Measurements from ENCODE around the gene RNLS. TPM values are rescaled to one million over a fixed set of nuclear protein-coding genes. Genes with fewer than 3 reads are reported as not detected.

RNLS gene
- total RNA-seq, 1 donor from 2014 or later = 6.0 TPM

- DNase-seq (ENCODE audit: low spot score) = no peak
- TF ChIP-seq, protein P1, sequence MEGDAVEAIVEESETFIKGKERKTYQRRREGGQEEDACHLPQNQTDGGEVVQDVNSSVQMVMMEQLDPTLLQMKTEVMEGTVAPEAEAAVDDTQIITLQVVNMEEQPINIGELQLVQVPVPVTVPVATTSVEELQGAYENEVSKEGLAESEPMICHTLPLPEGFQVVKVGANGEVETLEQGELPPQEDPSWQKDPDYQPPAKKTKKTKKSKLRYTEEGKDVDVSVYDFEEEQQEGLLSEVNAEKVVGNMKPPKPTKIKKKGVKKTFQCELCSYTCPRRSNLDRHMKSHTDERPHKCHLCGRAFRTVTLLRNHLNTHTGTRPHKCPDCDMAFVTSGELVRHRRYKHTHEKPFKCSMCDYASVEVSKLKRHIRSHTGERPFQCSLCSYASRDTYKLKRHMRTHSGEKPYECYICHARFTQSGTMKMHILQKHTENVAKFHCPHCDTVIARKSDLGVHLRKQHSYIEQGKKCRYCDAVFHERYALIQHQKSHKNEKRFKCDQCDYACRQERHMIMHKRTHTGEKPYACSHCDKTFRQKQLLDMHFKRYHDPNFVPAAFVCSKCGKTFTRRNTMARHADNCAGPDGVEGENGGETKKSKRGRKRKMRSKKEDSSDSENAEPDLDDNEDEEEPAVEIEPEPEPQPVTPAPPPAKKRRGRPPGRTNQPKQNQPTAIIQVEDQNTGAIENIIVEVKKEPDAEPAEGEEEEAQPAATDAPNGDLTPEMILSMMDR (IDR thresholded peaks at IDR 0.05; ENCODE audit: unreplicated experiment) = no peak
- Mint-ChIP-seq H3K4me3 (ENCODE audit: unreplicated experiment) (no peak overlapping the region), H3K27ac (ENCODE audit: unreplicated experiment) (no peak overlapping the region), H3K27me3 (ENCODE audit: unreplicated experiment) (no peaks in the 10 kb centered on the region), H3K9me3 (ENCODE audit: unreplicated experiment) (no peaks in the 10 kb centered on the region), H3K4me1 (ENCODE audit: unreplicated experiment) (no peaks in the 10 kb centered on the region), H3K36me3 (ENCODE audit: low read depth, unreplicated experiment) (no peaks in the 10 kb centered on the region)
These were observed 205.6 kb downstream of the RNLS start for GRCh38 chr10:88377510-88377909.

DNA sequence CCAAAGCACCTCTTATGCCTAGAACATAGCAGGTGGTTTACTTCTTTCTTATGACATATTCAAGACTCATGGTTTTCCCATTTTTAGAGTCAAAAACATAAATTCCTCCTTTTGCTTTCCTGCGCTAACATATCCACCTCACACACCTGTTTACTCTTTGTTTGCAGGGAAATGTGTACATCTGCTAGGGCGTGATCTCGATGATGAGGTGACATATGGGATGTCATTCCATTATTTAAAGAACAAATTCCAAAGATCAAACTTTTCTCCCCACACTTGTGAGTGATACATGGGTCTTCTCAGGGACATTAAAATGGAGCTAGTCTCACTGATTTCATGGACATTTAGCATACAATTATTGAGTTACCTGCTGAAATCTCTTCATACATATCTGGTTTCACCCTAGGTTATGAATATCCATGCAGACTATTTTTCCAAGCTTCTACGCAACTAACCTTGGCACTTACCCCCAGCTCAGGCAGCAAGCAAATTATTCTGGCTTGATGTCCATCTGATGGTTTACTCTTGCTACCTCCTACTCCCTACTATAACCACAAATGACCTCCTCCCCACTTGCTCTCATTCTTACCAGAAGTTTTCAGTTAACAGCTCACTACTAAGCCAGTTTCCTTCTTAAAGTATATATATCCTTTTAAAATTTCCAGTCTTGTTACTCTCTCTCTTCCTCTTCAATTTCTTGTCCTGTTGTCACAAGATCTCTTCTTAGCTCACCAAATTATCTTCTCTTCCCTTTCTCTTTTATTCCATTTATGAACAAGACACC, 208.5 kb downstream of the RNLS start:
- Mint-ChIP-seq H3K27ac (ENCODE audit: unreplicated experiment) (no peak overlapping the region), H3K4me3 (ENCODE audit: unreplicated experiment) (no peak overlapping the region), H3K36me3 (ENCODE audit: low read depth, unreplicated experiment) (no peaks in the 10 kb centered on the region), H3K4me1 (ENCODE audit: unreplicated experiment) (no peaks in the 10 kb centered on the region), H3K27me3 (ENCODE audit: unreplicated experiment) (no peaks in the 10 kb centered on the region), H3K9me3 (ENCODE audit: unreplicated experiment) (no peaks in the 10 kb centered on the region)
- TF ChIP-seq, protein P1 (IDR thresholded peaks at IDR 0.05; ENCODE audit: unreplicated experiment) = no peak
- no peak for DNase-seq (ENCODE audit: low spot score)

DNA sequence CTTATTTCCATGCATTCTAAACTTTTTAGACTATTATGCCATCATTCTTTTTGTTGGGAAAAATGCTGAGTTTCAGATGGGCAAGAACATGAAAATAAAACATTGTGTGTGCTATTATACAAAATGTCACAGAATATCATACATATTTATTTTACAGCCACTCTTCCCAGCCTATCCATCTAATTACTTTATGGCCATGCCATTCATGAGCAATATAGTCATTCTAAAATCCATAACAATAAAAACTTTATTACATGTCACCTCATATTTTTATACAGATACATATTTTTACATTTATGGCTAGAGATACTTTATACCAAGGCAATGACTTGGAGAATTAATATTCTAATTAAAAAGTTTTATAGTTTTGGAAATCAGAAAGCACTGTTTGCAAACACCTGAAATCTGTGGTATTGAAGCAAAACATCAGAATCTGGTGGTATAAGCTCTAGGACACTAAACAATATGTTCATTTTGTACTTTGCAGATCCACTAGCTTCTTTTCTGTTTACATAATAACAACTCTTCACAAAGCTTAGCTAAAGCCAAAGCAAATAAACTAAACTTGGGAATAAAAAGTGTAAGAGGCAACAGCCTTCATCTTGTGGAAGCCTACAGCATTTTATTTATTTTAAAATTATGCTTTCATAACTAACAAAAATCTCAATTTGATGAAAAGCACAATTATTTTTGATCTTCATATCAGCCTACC, 210.1 kb downstream of the RNLS start:
- Mint-ChIP-seq H3K36me3 (ENCODE audit: low read depth, unreplicated experiment) (no peaks in the 10 kb centered on the region), H3K4me1 (ENCODE audit: unreplicated experiment) (no peaks in the 10 kb centered on the region), H3K4me3 (ENCODE audit: unreplicated experiment) (no peak overlapping the region), H3K27ac (ENCODE audit: unreplicated experiment) (no peak overlapping the region), H3K9me3 (ENCODE audit: unreplicated experiment) (no peaks in the 10 kb centered on the region), H3K27me3 (ENCODE audit: unreplicated experiment) (no peaks in the 10 kb centered on the region)
- no peak for DNase-seq (ENCODE audit: low spot score)
- TF ChIP-seq, protein P1 (IDR thresholded peaks at IDR 0.05; ENCODE audit: unreplicated experiment) = no peak

DNA sequence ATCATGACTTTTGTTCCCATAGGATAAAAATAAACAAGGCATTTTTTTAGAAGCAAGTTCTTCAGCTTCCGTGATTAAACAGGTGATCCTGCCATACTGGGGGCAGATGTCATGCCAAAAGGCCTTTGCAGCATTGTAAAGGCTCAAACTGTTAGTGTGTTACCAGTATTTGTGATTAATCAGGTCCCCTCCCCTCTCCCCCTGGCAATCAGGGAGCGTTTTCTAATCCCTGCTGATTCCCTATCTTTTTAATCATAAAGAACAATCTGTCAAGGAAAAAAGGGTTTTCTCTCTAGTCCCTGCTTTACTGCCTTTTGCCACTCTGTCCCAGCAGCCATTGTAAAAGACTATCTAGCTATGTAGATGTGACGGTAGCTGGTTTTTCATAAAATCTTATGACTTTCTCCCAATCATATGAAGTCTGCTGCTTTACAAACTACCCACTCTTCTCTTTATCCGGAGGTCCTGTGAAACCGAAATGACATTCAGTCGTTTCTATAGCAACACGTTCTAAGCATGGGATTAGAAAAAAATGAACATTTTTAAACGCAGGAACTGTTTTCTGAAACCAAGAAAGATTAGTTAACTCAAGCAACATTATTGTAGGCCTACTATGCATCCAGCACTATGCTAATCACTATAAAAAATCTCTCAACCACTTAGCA, 210.9 kb downstream of the RNLS start:
- H3K9me3 Mint-ChIP-seq (ENCODE audit: unreplicated experiment) = no peaks in the 10 kb centered on the region
- no peak overlapping the region for H3K27ac Mint-ChIP-seq (ENCODE audit: unreplicated experiment)
- H3K4me3 Mint-ChIP-seq (ENCODE audit: unreplicated experiment) = no peak overlapping the region
- TF ChIP-seq, protein P1 (IDR thresholded peaks at IDR 0.05; ENCODE audit: unreplicated experiment) = no peak
- no peaks in the 10 kb centered on the region for H3K36me3 Mint-ChIP-seq (ENCODE audit: low read depth, unreplicated experiment)
- no peaks in the 10 kb centered on the region for H3K4me1 Mint-ChIP-seq (ENCODE audit: unreplicated experiment)
- DNase-seq (ENCODE audit: low spot score) = no peak
- H3K27me3 Mint-ChIP-seq (ENCODE audit: unreplicated experiment) = no peaks in the 10 kb centered on the region

Measured in endothelial cell (in vitro differentiated cells).